B cell (primary cell): Measurements from ENCODE around the gene PCSK7. TPM values are rescaled to one million over a fixed set of nuclear protein-coding genes. Genes with fewer than 3 reads are reported as not detected.

Source experiments
- ATAC-seq: fragments of 200-7000 bp; cut with Tn5 transposase; one replicate; pipeline ENCODE4 v1.10.0; 2021; ENCODE audit warnings: low read depth, mild to moderate bottlenecking, moderate number of reproducible peaks, moderate library complexity
- CTCF ChIA-PET: fragments of 350-600 bp; sonication (Branson Sonifier 250); formaldehyde crosslinking; loops from one replicate; lab custom pipeline; 2021; ENCODE audit warnings: antibody characterized with exemption, inconsistent platforms; lab: Charles Lee
- POLR2A ChIA-PET: fragments of 350-600 bp; sonication (Branson Sonifier 250); formaldehyde crosslinking; loops from one replicate; lab custom pipeline; 2021; ENCODE audit warnings: antibody characterized with exemption; lab: Charles Lee
- DNase-seq: peaks from one replicate; pipeline ENCODE4 v3.0.0; 2013
- H2AFZ ChIP-seq: 2 replicates; pipeline ENCODE4 v1.6.1; 2012; ENCODE audit warnings: mild to moderate bottlenecking, low read depth, low read length; ENCODE audit not compliant: insufficient read depth, poor library complexity, severe bottlenecking
- H3K27ac ChIP-seq, 2 donors: 1 replicate in 1 of 2; 2 replicates in 1 of 2; pipeline ENCODE4 v1.5.1; 2012 to 2013; ENCODE audit warnings: low read length in 2 of 2, mild to moderate bottlenecking in 2 of 2, moderate library complexity in 1 of 2
- H3K27me3 ChIP-seq, 4 experiments: fragments of 200-600 bp in 1 of 4; sonication (generic) in 1 of 4; replicated peaks in 1 of 4; 1 replicate in 2 of 4; 2 replicates in 2 of 4; pipeline versions ENCODE4 v1.6.1 to v1.7.0; 2013 to 2016; ENCODE audit warnings: low read length in 3 of 4, mild to moderate bottlenecking in 2 of 4, mixed read lengths in 1 of 4, moderate library complexity in 1 of 4; ENCODE audit not compliant: insufficient read depth in 4 of 4, control insufficient read depth in 3 of 4; ENCODE audit errors: control extremely low read depth in 1 of 4
- H3K36me3 ChIP-seq, 2 experiments: replicated peaks in 1 of 2; 1 replicate in 1 of 2; 2 replicates in 1 of 2; pipeline versions ENCODE4 v1.6.1 to v1.7.1; 2013; ENCODE audit warnings: low read length in 1 of 2; ENCODE audit not compliant: insufficient read depth in 2 of 2, control insufficient read depth in 1 of 2; ENCODE audit errors: control extremely low read depth in 1 of 2, extremely low read depth in 1 of 2
- H3K4me1 ChIP-seq, 2 donors: fragments of 200-600 bp in 1 of 2; sonication (generic) in 1 of 2; 1 replicate in 1 of 2; 2 replicates in 1 of 2; pipeline versions ENCODE4 v1.5.1 to v1.6.1; 2013 to 2017; ENCODE audit warnings: low read length in 2 of 2; ENCODE audit not compliant: control insufficient read depth in 2 of 2, insufficient read depth in 2 of 2
- H3K4me2 ChIP-seq: replicated peaks from 2 replicates; pipeline ENCODE3; 2012; ENCODE audit warnings: mild to moderate bottlenecking, low read depth, low read length; ENCODE audit not compliant: poor library complexity, severe bottlenecking
- H3K4me3 ChIP-seq, 5 experiments: fragments of 200-600 bp in 1 of 5; sonication (generic) in 1 of 5; 1 replicate in 3 of 5; 2 replicates in 2 of 5; pipeline versions ENCODE4 v1.5.1 to v1.7.0; 2011 to 2016; ENCODE audit warnings: low read length in 4 of 5, mild to moderate bottlenecking in 4 of 5, low read depth in 2 of 5, control low read depth in 1 of 5, moderate library complexity in 1 of 5; ENCODE audit not compliant: insufficient read depth in 1 of 5; ENCODE audit errors: control extremely low read depth in 1 of 5, extremely low read depth in 1 of 5
- H3K79me2 ChIP-seq: fragments of 200-600 bp; sonication (generic); one replicate; pipeline ENCODE4 v1.6.0; 2016; ENCODE audit warnings: low read length; ENCODE audit not compliant: control insufficient read depth, insufficient read depth
- H3K9ac ChIP-seq: fragments of 200-600 bp; sonication (generic); 2 replicates; pipeline ENCODE4 v1.6.1; 2017; ENCODE audit warnings: mild to moderate bottlenecking, low read length, moderate library complexity
- H3K9me3 ChIP-seq, 3 donors: one replicate each; pipeline versions ENCODE4 v1.6.1 to v1.7.1; 2013; ENCODE audit warnings: low read length in 2 of 3; ENCODE audit not compliant: control insufficient read depth in 2 of 3, insufficient read depth in 1 of 3; ENCODE audit errors: control extremely low read depth in 1 of 3
- H4K20me1 ChIP-seq: 2 replicates; pipeline ENCODE4 v1.6.0; 2012; ENCODE audit warnings: mild to moderate bottlenecking, low read length; ENCODE audit not compliant: insufficient read depth, control insufficient read depth, poor library complexity, severe bottlenecking
- H3K27ac Mint-ChIP-seq: one replicate; pipeline ENCODE4 v1.8.0; 2021; ENCODE audit warnings: mixed read lengths
- H3K27me3 Mint-ChIP-seq: one replicate; pipeline ENCODE4 v1.8.0; 2021; ENCODE audit warnings: mixed read lengths
- H3K4me1 Mint-ChIP-seq: one replicate; pipeline ENCODE4 v1.8.0; 2021; ENCODE audit warnings: mixed read lengths
- H3K4me3 Mint-ChIP-seq: one replicate; pipeline ENCODE4 v1.8.0; 2021; ENCODE audit warnings: mixed read lengths
- H3K9me3 Mint-ChIP-seq: one replicate; pipeline ENCODE4 v1.8.0; 2022; ENCODE audit warnings: mixed read lengths; ENCODE audit not compliant: insufficient read depth
- CTCF ChIP-seq: fragments of 200-600 bp; IDR thresholded peaks from one replicate; pipeline ENCODE4 v1.8.0; 2022; ENCODE audit warnings: antibody characterized with exemption, mild to moderate bottlenecking
- EZH2 ChIP-seq: IDR thresholded peaks from 2 replicates; pipeline ENCODE4 v1.6.1; 2012; ENCODE audit warnings: borderline replicate concordance, low read depth, mild to moderate bottlenecking, moderate library complexity, low read length; ENCODE audit not compliant: insufficient read depth, poor library complexity, severe bottlenecking
- WGBS: methylation state at CpG from one replicate; pipeline ENCODE4 v1.1.5; 2013; ENCODE audit warnings: missing lambda C conversion rate; ENCODE audit not compliant: insufficient coverage; 5-methylcytosine and 5-hydroxymethylcytosine counted together
- intact Hi-C: fragments of 100-400 bp; cut with micrococcal nuclease; formaldehyde crosslinking; loops from one replicate; pipeline ENCODE4 v1.10.0; 2022
- polyA plus RNA-seq: library from polyadenylated mRNA; depleted of rRNA; stranded (reverse); fragments of >200 nt; gene quantifications from 2 replicates; pipeline ENCODE4 v1.2.3, GENCODE V29; 2012
- total RNA-seq, 2 donors: library from RNA; stranded (reverse); fragments of 120-200 nt in 1 of 2; gene quantifications; 1 replicate in 1 of 2; 2 replicates in 1 of 2; pipeline versions ENCODE4 v1.2.3 to v1.2.4, GENCODE V29; 2013 to 2022

PCSK7 gene
- total and polyA plus RNA-seq, 2 donors (not counting 1 experiment from before 2014, with no cell fraction given) = 203 to 283 TPM

GRCh38 chr11:117170210-117170609 lies 61.7 kb downstream of the PCSK7 start:
- CTCF ChIA-PET = interaction anchor here (1.4 kb wide), 1 partner anchor 11 kb away, joined by 4 read pairs; no protein-coding TSS in a partner anchor
- Histone ChIP-seq H2AFZ (no peak overlapping the region), H3K4me2 (no peak overlapping the region), H3K36me3 (peaks cover 7 to 52% of the 10 kb centered on the region in 2 experiments), H4K20me1 (peaks cover 3% of the 10 kb centered on the region), H3K9me3 (no peaks in the 10 kb centered on the region), H3K27ac (no peak overlapping the region), H3K27me3 (no peaks in the 10 kb centered on the region), H3K4me3 (no peak overlapping the region), H3K4me1 (no peaks in the 10 kb centered on the region), H3K79me2 (no peaks in the 10 kb centered on the region), H3K9ac (no peak overlapping the region)
- Mint-ChIP-seq H3K9me3 (no peaks in the 10 kb centered on the region), H3K4me3 (no peak overlapping the region), H3K27ac (no peak overlapping the region), H3K27me3 (no peaks in the 10 kb centered on the region), H3K4me1 (peaks cover 2% of the 10 kb centered on the region)
- ATAC-seq = no peak
- no peak for TF ChIP-seq EZH2
- no peak for TF ChIP-seq CTCF
- POLR2A ChIA-PET = interaction anchor here (0.6 to 0.7 kb wide), 2 partner anchors 14 kb away, joined by 3 to 6 read pairs; no protein-coding TSS in a partner anchor
- intact Hi-C loops = no loop called here
- no peak for DNase-seq
- WGBS = 92% methylated on average over 6 of the region's 9 CpGs

GRCh38 chr11:117169736-117170135 lies 62.1 kb downstream of the PCSK7 start:
- no peaks in the 10 kb centered on the region for H3K27me3 Mint-ChIP-seq
- Histone ChIP-seq H3K27me3 (no peaks in the 10 kb centered on the region), H3K9ac (no peak overlapping the region), H3K79me2 (no peaks in the 10 kb centered on the region), H2AFZ (no peak overlapping the region), H3K9me3 (no peaks in the 10 kb centered on the region), H3K4me1 (no peaks in the 10 kb centered on the region), H3K4me3 (no peak overlapping the region), H3K27ac (no peak overlapping the region), H4K20me1 (peaks cover 3% of the 10 kb centered on the region), H3K4me2 (no peak overlapping the region), H3K36me3 (peaks cover 7 to 56% of the 10 kb centered on the region in 2 experiments)
- ChIA-PET POLR2A (interaction anchor here (0.6 to 0.7 kb wide), 2 partner anchors 9 to 15 kb away, joined by 3 read pairs; partner anchors contain the start of gene SIDT2), CTCF (interaction anchor here (1.4 kb wide), 1 partner anchor 11 kb away, joined by 4 read pairs; no protein-coding TSS in a partner anchor)
- peaks cover 2% of the 10 kb centered on the region for H3K4me1 Mint-ChIP-seq
- no peak overlapping the region for H3K4me3 Mint-ChIP-seq
- no peak for DNase-seq
- no peak for ATAC-seq
- TF ChIP-seq CTCF (no peak), EZH2 (no peak)
- H3K9me3 Mint-ChIP-seq = no peaks in the 10 kb centered on the region
- no CpG with 5 or more reads among the region's 2 CpGs for WGBS
- H3K27ac Mint-ChIP-seq = no peak overlapping the region
- intact Hi-C loops = no loop called here
